Measurements from ENCODE around the gene NR3C1. TPM values are rescaled to one million over a fixed set of nuclear protein-coding genes. Genes with fewer than 3 reads are reported as not detected.

Gene NR3C1
- total and polyA plus RNA-seq, 7 donors: 5.5 to 65.6 (median 36.0) TPM

GRCh38 chr5:143345671-143346440 is 57.6 kb downstream of the NR3C1 start:
- 94 to 95% methylated on average over 1 of the region's 1 CpG for WGBS, 2 donors
- Histone ChIP-seq H3K27ac (no peak overlapping the region), H3K4me1 (peaks cover 0 to 60% (median 48%) of the 10 kb centered on the region in 4 donors), H3K36me3 (no peaks in the 10 kb centered on the region), H3K9me3 (no peaks in the 10 kb centered on the region), H3K4me3 (no peak overlapping the region), H3K27me3 (no peaks in the 10 kb centered on the region)
- TF ChIP-seq EP300 (IDR thresholded peaks at IDR 0.05) (no peak), POLR2A (IDR thresholded peaks at IDR 0.05) (no peak), POLR2AphosphoS5 (IDR thresholded peaks at IDR 0.05) (no peak), CTCF (IDR thresholded peaks at IDR 0.05) (no peak)
- intact Hi-C loops (cut with DNase I): no loop called here
- no peak for DNase-seq

- no peaks in the 10 kb centered on the region for H3K36me3 ChIP-seq
- no peak overlapping the region for H3K4me3 ChIP-seq
- no peak for DNase-seq
- H3K27ac ChIP-seq: peak overlapping the region in 3 of 4 donors; percentile 23 to 67 (median 62)
- peaks cover 0 to 44% (median 35%) of the 10 kb centered on the region in 4 donors for H3K4me1 ChIP-seq
- H3K9me3 ChIP-seq: no peaks in the 10 kb centered on the region
- H3K27me3 ChIP-seq: no peaks in the 10 kb centered on the region
- WGBS, 2 donors: 96 to 97% methylated on average over 2 of the region's 2 CpGs
- no peak for TF ChIP-seq CTCF (IDR thresholded peaks at IDR 0.05)
- no peak for TF ChIP-seq POLR2A (IDR thresholded peaks at IDR 0.05)
- TF ChIP-seq POLR2AphosphoS5 (IDR thresholded peaks at IDR 0.05): no peak
- no peak for TF ChIP-seq EP300 (IDR thresholded peaks at IDR 0.05)
- intact Hi-C loops (cut with DNase I): no loop called here
These were observed 60.4 kb downstream of the NR3C1 start for GRCh38 chr5:143343042-143343441.

GRCh38 chr5:143342607-143343006 is 60.9 kb downstream of the NR3C1 start:
- Histone ChIP-seq H3K9me3 (no peaks in the 10 kb centered on the region), H3K36me3 (no peaks in the 10 kb centered on the region), H3K27me3 (no peaks in the 10 kb centered on the region), H3K4me3 (no peak overlapping the region), H3K4me1 (peaks cover 0 to 44% (median 32%) of the 10 kb centered on the region in 4 donors), H3K27ac (peak overlapping the region in 3 of 4 donors; percentile 23 to 67 (median 62))
- intact Hi-C loops (cut with DNase I): no loop called here
- WGBS, 2 donors: 94% methylated on average over 5 of the region's 5 CpGs
- TF ChIP-seq CTCF (IDR thresholded peaks at IDR 0.05) (no peak), POLR2AphosphoS5 (IDR thresholded peaks at IDR 0.05) (no peak), EP300 (IDR thresholded peaks at IDR 0.05) (no peak), POLR2A (IDR thresholded peaks at IDR 0.05) (no peak)
- no peak for DNase-seq

- no peaks in the 10 kb centered on the region for H3K9me3 ChIP-seq
- DNase-seq: no peak
- 79 to 81% methylated on average over 4 of the region's 4 CpGs for WGBS, 2 donors
- H3K27me3 ChIP-seq: no peaks in the 10 kb centered on the region
- H3K4me1 ChIP-seq: peaks cover 0 to 39% (median 26%) of the 10 kb centered on the region in 4 donors
- intact Hi-C loops (cut with DNase I): no loop called here
- no peaks in the 10 kb centered on the region for H3K36me3 ChIP-seq
- H3K4me3 ChIP-seq: no peak overlapping the region
- peak overlapping the region in 3 of 4 donors; percentile 62 to 74 (median 67) for H3K27ac ChIP-seq
- TF ChIP-seq POLR2A (IDR thresholded peaks at IDR 0.05) (no peak), POLR2AphosphoS5 (IDR thresholded peaks at IDR 0.05) (peak in 1 of 4 donors; percentile 46)
These were observed 61.5 kb downstream of the NR3C1 start for GRCh38 chr5:143341807-143342570.

All from sigmoid colon (tissue), 7 donors.